Measurements from ENCODE around the gene DZIP1L.

- no peak for TF ChIP-seq CTCF (conservative IDR thresholded peaks at IDR 0.05; ENCODE audit: low read depth in 2 of 2)
- TF ChIP-seq NANOG (IDR thresholded peaks at IDR 0.05; ENCODE audit: borderline replicate concordance): no peak
- no peak for TF ChIP-seq EZH2 (IDR thresholded peaks at IDR 0.05; ENCODE audit: low read depth, unreplicated experiment)
These were observed 42.6 kb downstream of the DZIP1L start for GRCh38 chr3:138072796-138073195.

All from GM23338 (cell line).